Measurements from ENCODE around the gene OTOS. TPM values are rescaled to one million over a fixed set of nuclear protein-coding genes. Genes with fewer than 3 reads are reported as not detected.

The OTOS gene
- total RNA-seq, 1 experiment from 2014 or later = not detected

GRCh38 chr2:240167588-240167880 is 27.1 kb upstream of the OTOS start:
- ChIA-PET CTCF (no interaction called here), POLR2A (no interaction called here)
- no TSS peak for BruUV-seq (replicated peaks)

More at GRCh38 chr2:240167588-240167880, 27.1 kb upstream of the OTOS start:
- no peak overlapping the region for H3K9ac ChIP-seq (ENCODE audit: low read length)
- H3K4me3 ChIP-seq (replicated peaks in 1 of 2; ENCODE audit: low read depth in 1 of 2, low read length in 2 of 2) = no peak overlapping the region
- no peaks in the 10 kb centered on the region for H3K36me3 ChIP-seq (ENCODE audit: control insufficient read depth in 1 of 2, insufficient read depth in 2 of 2, low read length in 2 of 2)
- intact Hi-C loops (cut with micrococcal nuclease) = no loop called here
- H3K9me3 ChIP-seq (ENCODE audit: control insufficient read depth in 1 of 2, insufficient read depth in 1 of 2, low read depth in 1 of 2, low read length in 2 of 2) = no peaks in the 10 kb centered on the region
- RAD21 ChIA-PET (ENCODE audit: low non-redundant PET in 1 of 2, low total read pairs in 2 of 2, uncharacterized antibody in 2 of 2, unreplicated experiment in 2 of 2) = no interaction called here
- H3K9me2 ChIP-seq (ENCODE audit: insufficient read depth) = no peaks in the 10 kb centered on the region
- no peaks in the 10 kb centered on the region for H3K4me1 ChIP-seq (ENCODE audit: control insufficient read depth in 1 of 2, insufficient read depth in 2 of 2, low read length in 2 of 2)
- no peak overlapping the region for H3K27ac ChIP-seq (ENCODE audit: low read depth, low read length)
- H3K4me2 ChIP-seq (ENCODE audit: low read length) = no peak overlapping the region
- H3K79me2 ChIP-seq (ENCODE audit: insufficient read depth, low read length) = no peaks in the 10 kb centered on the region
- TF ChIP-seq ATF3 (IDR thresholded peaks at IDR 0.05) (no peak), SP1 (IDR thresholded peaks at IDR 0.05; ENCODE audit: low read depth) (no peak), YY1 (IDR thresholded peaks at IDR 0.05; ENCODE audit: extremely low read depth, insufficient replicate concordance, low read depth, low read length) (no peak), POLR2AphosphoS5 (IDR thresholded peaks at IDR 0.05; ENCODE audit: low read depth, low read length) (no peak), ELF1 (IDR thresholded peaks at IDR 0.05; ENCODE audit: borderline replicate concordance, low read depth) (no peak), RAD21 (IDR thresholded peaks at IDR 0.05; ENCODE audit: low read depth) (no peak), POLR2A (IDR thresholded peaks at IDR 0.05; ENCODE audit: borderline replicate concordance, extremely low read depth, insufficient read depth, insufficient read length) (no peak), TCF7L2 (IDR thresholded peaks at IDR 0.05; ENCODE audit: borderline replicate concordance, extremely low read depth, insufficient read depth, insufficient read length) (no peak), SIN3A (IDR thresholded peaks at IDR 0.05; ENCODE audit: low read depth) (no peak), MAX (IDR thresholded peaks at IDR 0.05) (no peak), SRF (IDR thresholded peaks at IDR 0.05; ENCODE audit: low read depth) (no peak), ZFX (IDR thresholded peaks at IDR 0.05) (no peak), JUND (IDR thresholded peaks at IDR 0.05) (no peak), EZH2phosphoT487 (IDR thresholded peaks at IDR 0.05; ENCODE audit: borderline replicate concordance) (no peak), CEBPB (IDR thresholded peaks at IDR 0.05; ENCODE audit: low read depth) (no peak), ZNF274 (IDR thresholded peaks at IDR 0.05; ENCODE audit: low read depth, low read length) (no peak), EZH2 (IDR thresholded peaks at IDR 0.05) (no peak), EGR1 (IDR thresholded peaks at IDR 0.05; ENCODE audit: low read depth) (no peak), FOSL1 (IDR thresholded peaks at IDR 0.05; ENCODE audit: low read depth) (no peak), ZBTB33 (IDR thresholded peaks at IDR 0.05; ENCODE audit: extremely low read depth, insufficient replicate concordance, low read length) (no peak)
- ATAC-seq (no peak), DNase-seq (ENCODE audit: low read depth, low spot score) (no peak)
- no peak overlapping the region for H2AFZ ChIP-seq (ENCODE audit: low read depth, low read length, poor library complexity, severe bottlenecking)
- no peaks in the 10 kb centered on the region for H4K20me1 ChIP-seq (ENCODE audit: insufficient read depth)
- no peaks in the 10 kb centered on the region; the same call in 1 of the 2 replicates for H3K27me3 ChIP-seq (ENCODE audit: insufficient read depth, low read length)

All from HCT116 (cell line).